K562 (cell line): Measurements from ENCODE around the gene TFCP2.

Source experiments
- BCLAF1 ChIP-seq, 2 experiments: fragments of 450-650 bp in 1 of 2; IDR thresholded peaks; 2 replicates each; pipeline ENCODE4 v1.6.1; 2011 to 2017; ENCODE audit warnings: low read depth in 2 of 2, antibody characterized with exemption in 1 of 2, borderline replicate concordance in 1 of 2, low read length in 1 of 2, mild to moderate bottlenecking in 1 of 2, mixed read lengths in 1 of 2; ENCODE audit not compliant: control insufficient read depth in 1 of 2
- ETV5 ChIP-seq: sonication (generic); formaldehyde crosslinking; IDR thresholded peaks from 2 replicates; pipeline ENCODE4 v1.4.0; 2020; ENCODE audit warnings: low read depth, mild to moderate bottlenecking, missing genetic modification reagents
- HNRNPL ChIP-seq: fragments of 200-400 bp; formaldehyde crosslinking; IDR thresholded peaks from 2 replicates; pipeline ENCODE4 v1.6.1; 2017; ENCODE audit warnings: low read depth, mild to moderate bottlenecking, low read length
- MGA ChIP-seq: fragments of 450-650 bp; IDR thresholded peaks from 2 replicates; pipeline ENCODE4 v1.6.1; 2016; ENCODE audit warnings: mild to moderate bottlenecking, moderate library complexity
- PHF21A ChIP-seq: fragments of 450-650 bp; IDR thresholded peaks from 2 replicates; pipeline ENCODE4 v1.6.1; 2017; ENCODE audit warnings: low read depth, borderline replicate concordance
- POLR2A ChIP-seq: fragments of 450-650 bp; conservative IDR thresholded peaks from 2 replicates; pipeline ENCODE4 v1.6.1; 2016
- TAF1 ChIP-seq: IDR thresholded peaks from 2 replicates; pipeline ENCODE4 v1.6.1; 2011; ENCODE audit warnings: mild to moderate bottlenecking, low read length, moderate library complexity; ENCODE audit not compliant: insufficient read depth, control insufficient read depth, severe bottlenecking; ENCODE audit errors: extremely low read depth
- ZNF277 ChIP-seq: fragments of 250-450 bp; sonication (Bioruptor Pico); IDR thresholded peaks from 2 replicates; pipeline ENCODE4 v1.8.0; 2022; ENCODE audit warnings: inconsistent platforms, mild to moderate bottlenecking, moderate library complexity, borderline replicate concordance
- ZNF449 ChIP-seq: fragments of 250-450 bp; sonication (Bioruptor Pico); IDR thresholded peaks from 2 replicates; pipeline ENCODE4 v1.8.0; 2022; ENCODE audit warnings: moderate library complexity, mild to moderate bottlenecking, inconsistent platforms
- ZSCAN29 ChIP-seq: fragments of 450-650 bp; IDR thresholded peaks from 2 replicates; pipeline ENCODE4 v1.6.1; 2017

GRCh38 chr12:51172515-51173431 is at the start of gene TFCP2:
- TF ChIP-seq PHF21A (no peak), POLR2A (peak; percentile 90), BCLAF1 (IDR thresholded peaks at IDR 0.05; ENCODE audit: borderline replicate concordance in 1 of 2, control insufficient read depth in 1 of 2, low read depth in 2 of 2, low read length in 1 of 2) (peak in 1 of 2 experiments; percentile 21; a peak in 1 of 4 replicates), MGA (peak; percentile 85), ETV5 (CRISPR knock-in tag) (peak; percentile 90), ZNF277 (CRISPR knock-in tag) (no peak), ZSCAN29 (peak; percentile 44), ZNF449 (CRISPR knock-in tag) (no peak), TAF1 (peak; percentile 78), HNRNPL (no peak)
